Activated CD8-positive, alpha-beta memory T cell treated with anti-CD3 and anti-CD28 coated beads for 4 hours (primary cell): Measurements from ENCODE around the gene TADA3.
A peak's percentile ranks its signal among the peaks of the same experiment; 100 is the strongest.

Experiments used
- DNase-seq, 2 donors: peaks; one replicate each; pipeline ENCODE4 v3.0.0-alpha.2; 2020; ENCODE audit warnings: low read depth in 2 of 2

TADA3 gene

GRCh38 chr3:9809615-9810432, 17.6 kb upstream of the TADA3 start, which contains the start of gene TTLL3:
TSS of gene TTLL3 (plus strand) at chr3:9810262. CDS start at chr3:9810662, 400 bp downstream.
- no peak for DNase-seq

GRCh38 chr3:9809239-9809614, 17.0 kb upstream of the TADA3 start:
- DNase-seq, result no peak

GRCh38 chr3:9808345-9809037, 16.2 kb upstream of the TADA3 start:
- DNase-seq, result peak in 1 of 2 donors; percentile 22

GRCh38 chr3:9807981-9808344, 15.7 kb upstream of the TADA3 start:
- no peak for DNase-seq

- no peak for DNase-seq
Observed at GRCh38 chr3:9806688-9807589, 14.7 kb upstream of the TADA3 start.

- no peak for DNase-seq
Observed at GRCh38 chr3:9806137-9806536, 13.9 kb upstream of the TADA3 start.

- no peak for DNase-seq
Observed at GRCh38 chr3:9804996-9805395, 12.7 kb upstream of the TADA3 start.

GRCh38 chr3:9803494-9803893, 11.2 kb upstream of the TADA3 start:
- no peak for DNase-seq

GRCh38 chr3:9800529-9800928, 8.3 kb upstream of the TADA3 start:
- DNase-seq, result no peak

- no peak for DNase-seq
Observed at GRCh38 chr3:9797196-9797945, 5.1 kb upstream of the TADA3 start.

GRCh38 chr3:9795207-9795606, 2.9 kb upstream of the TADA3 start:
- DNase-seq, result no peak

GRCh38 chr3:9794400-9794799, 2.1 kb upstream of the TADA3 start:
- no peak for DNase-seq

- DNase-seq, result no peak
Observed at GRCh38 chr3:9793161-9793781, 998 bp upstream of the TADA3 start.

- no peak for DNase-seq
Observed at GRCh38 chr3:9791790-9792404, 376 bp downstream of the TADA3 start.

GRCh38 chr3:9791127-9791526, 1.1 kb downstream of the TADA3 start:
- no peak for DNase-seq

GRCh38 chr3:9787714-9788113, 4.6 kb downstream of the TADA3 start:
- DNase-seq, result no peak

GRCh38 chr3:9786825-9787669, 5.2 kb downstream of the TADA3 start:
- DNase-seq, result no peak

GRCh38 chr3:9786209-9786739, 6.0 kb downstream of the TADA3 start:
- no peak for DNase-seq

GRCh38 chr3:9785602-9786001, 6.7 kb downstream of the TADA3 start:
- DNase-seq, result no peak
